HG03575 (cell line): ENCODE results near the gene SMIM44.
"Not testable (repeated sequence)": the region's sequence is repeated elsewhere in the genome, so short reads cannot be mapped to it uniquely, and the experiment has no call there.

Experiments used
- ATAC-seq: cut with Tn5 transposase; IDR thresholded peaks from one replicate; pipeline ENCODE4 v1.9.1; 2021; ENCODE audit not compliant: unreplicated experiment, insufficient number of reproducible peaks, low FRiP score; ENCODE audit errors: extremely low read depth

SMIM44 gene

GRCh38 chr19:3483226-3483628 is at the start of gene SMIM44:
Gene SMIM44 (minus strand): TSS chr19:3483441. CDS start chr19:3483403, 38 bp downstream.
- ATAC-seq, result no peak

- no peak for ATAC-seq
These were observed 49.8 kb upstream of the SMIM44 start for GRCh38 chr19:3533033-3533432.

- no peak for ATAC-seq
These were observed 49.0 kb upstream of the SMIM44 start for GRCh38 chr19:3532154-3532786.

- no peak for ATAC-seq
These were observed 48.5 kb upstream of the SMIM44 start for GRCh38 chr19:3531716-3532115.

- ATAC-seq, result no peak
These were observed 47.1 kb upstream of the SMIM44 start for GRCh38 chr19:3530389-3530788.

GRCh38 chr19:3529299-3529698 is 46.1 kb upstream of the SMIM44 start:
- not testable (repeated sequence) for ATAC-seq

GRCh38 chr19:3528539-3529211 is 45.4 kb upstream of the SMIM44 start:
- ATAC-seq, result no peak

GRCh38 chr19:3528080-3528479 is 44.8 kb upstream of the SMIM44 start:
- ATAC-seq, result no peak

GRCh38 chr19:3527238-3527910 is 44.1 kb upstream of the SMIM44 start:
- ATAC-seq, result no peak

- no peak for ATAC-seq
These were observed 43.4 kb upstream of the SMIM44 start for GRCh38 chr19:3526507-3527237.

GRCh38 chr19:3524904-3525451 is 41.7 kb upstream of the SMIM44 start:
- no peak for ATAC-seq

- ATAC-seq, result no peak
These were observed 41.0 kb upstream of the SMIM44 start for GRCh38 chr19:3524078-3524842.

GRCh38 chr19:3523361-3524077 is 40.3 kb upstream of the SMIM44 start:
- ATAC-seq, result no peak

- no peak for ATAC-seq
These were observed 39.5 kb upstream of the SMIM44 start for GRCh38 chr19:3522421-3523360.

GRCh38 chr19:3521104-3521445 is 37.8 kb upstream of the SMIM44 start:
- no peak for ATAC-seq

- ATAC-seq, result no peak
These were observed 37.2 kb upstream of the SMIM44 start for GRCh38 chr19:3520166-3521103.
